GM19397 (cell line): ENCODE measurements around the gene ANLN.
"Not testable (repeated sequence)": the region's sequence is repeated elsewhere in the genome, so short reads cannot be mapped to it uniquely, and the experiment has no call there.

ENCODE experiments used
- ATAC-seq: cut with Tn5 transposase; IDR thresholded peaks from one replicate; pipeline ENCODE4 v1.9.1; 2021; ENCODE audit warnings: mild to moderate bottlenecking, moderate library complexity; ENCODE audit not compliant: unreplicated experiment

The ANLN gene

GRCh38 chr7:36497176-36497575 lies 107.5 kb downstream of the ANLN start:
- not testable (repeated sequence) for ATAC-seq

- no peak for ATAC-seq
These were observed 108.1 kb downstream of the ANLN start for GRCh38 chr7:36497775-36498174.
